ENCODE measurements around the gene RUFY3. TPM values are rescaled to one million over a fixed set of nuclear protein-coding genes. Genes with fewer than 3 reads are reported as not detected.

Gene RUFY3
- total and polyA plus RNA-seq, 2 of the 13 experiments (the other 11 are each of a cell fraction or from before 2014, with no cell fraction given) = 17.9 to 25.3 TPM

DNA sequence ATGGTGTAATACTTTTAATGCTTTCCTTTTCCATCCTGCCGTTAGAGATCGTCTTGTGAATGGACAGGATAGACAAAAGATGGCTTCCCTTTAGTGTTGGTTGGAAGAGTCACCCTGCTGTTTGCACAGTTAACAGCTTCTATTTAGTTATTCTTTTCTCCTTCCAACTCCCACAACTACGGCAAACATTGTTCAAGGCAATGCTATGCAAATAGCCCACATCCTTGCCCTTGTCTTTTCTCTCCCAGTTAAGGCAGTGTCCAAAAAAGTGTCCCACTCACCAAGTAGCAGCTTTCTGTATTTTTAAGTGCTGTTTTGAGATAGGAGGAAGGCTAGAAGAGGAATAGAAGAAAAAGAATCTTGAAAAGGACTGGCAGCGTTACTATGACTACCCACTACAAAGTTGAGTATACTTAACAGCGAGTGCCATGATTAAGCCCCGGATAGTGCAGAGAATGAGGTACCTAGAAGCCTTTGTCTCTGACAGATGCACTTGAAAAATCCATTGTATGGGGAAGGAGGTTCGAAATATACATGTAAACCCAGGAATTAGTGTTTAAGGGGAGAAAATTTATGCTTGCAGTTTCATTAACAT lies 12.1 kb upstream of the RUFY3 start (continued):
- TF ChIP-seq, protein P1, sequence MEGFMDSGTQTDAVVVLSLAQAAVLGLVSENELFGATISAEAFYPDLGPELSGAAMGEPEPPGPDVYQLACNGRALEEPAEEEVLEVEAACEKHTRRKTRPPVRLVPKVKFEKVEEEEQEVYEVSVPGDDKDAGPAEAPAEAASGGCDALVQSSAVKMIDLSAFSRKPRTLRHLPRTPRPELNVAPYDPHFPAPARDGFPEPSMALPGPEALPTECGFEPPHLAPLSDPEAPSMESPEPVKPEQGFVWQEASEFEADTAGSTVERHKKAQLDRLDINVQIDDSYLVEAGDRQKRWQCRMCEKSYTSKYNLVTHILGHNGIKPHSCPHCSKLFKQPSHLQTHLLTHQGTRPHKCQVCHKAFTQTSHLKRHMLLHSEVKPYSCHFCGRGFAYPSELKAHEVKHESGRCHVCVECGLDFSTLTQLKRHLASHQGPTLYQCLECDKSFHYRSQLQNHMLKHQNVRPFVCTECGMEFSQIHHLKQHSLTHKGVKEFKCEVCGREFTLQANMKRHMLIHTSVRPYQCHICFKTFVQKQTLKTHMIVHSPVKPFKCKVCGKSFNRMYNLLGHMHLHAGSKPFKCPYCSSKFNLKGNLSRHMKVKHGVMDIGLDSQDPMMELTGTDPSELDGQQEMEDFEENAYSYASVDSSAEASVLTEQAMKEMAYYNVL (CRISPR knock-in tag; IDR thresholded peaks at IDR 0.05; ENCODE audit: borderline replicate concordance) = peak; percentile 32; the same call in 1 of the 2 replicates
- TF ChIP-seq SOX13 (IDR thresholded peaks at IDR 0.05) = no peak
- TF ChIP-seq SOX13 (CRISPR knock-in tag; conservative IDR thresholded peaks at IDR 0.05 in 1 of 2, IDR thresholded peaks at IDR 0.05 in 1 of 2) = peak in 1 of 2 experiments; percentile 61; a peak in 2 of 4 replicates
- TF ChIP-seq ZNF841 (CRISPR knock-in tag; IDR thresholded peaks at IDR 0.05; ENCODE audit: borderline replicate concordance) = no peak
- peak; percentile 27; the same call in 1 of the 2 replicates for TF ChIP-seq SAP130 (CRISPR knock-in tag; IDR thresholded peaks at IDR 0.05; ENCODE audit: low read depth)

DNA sequence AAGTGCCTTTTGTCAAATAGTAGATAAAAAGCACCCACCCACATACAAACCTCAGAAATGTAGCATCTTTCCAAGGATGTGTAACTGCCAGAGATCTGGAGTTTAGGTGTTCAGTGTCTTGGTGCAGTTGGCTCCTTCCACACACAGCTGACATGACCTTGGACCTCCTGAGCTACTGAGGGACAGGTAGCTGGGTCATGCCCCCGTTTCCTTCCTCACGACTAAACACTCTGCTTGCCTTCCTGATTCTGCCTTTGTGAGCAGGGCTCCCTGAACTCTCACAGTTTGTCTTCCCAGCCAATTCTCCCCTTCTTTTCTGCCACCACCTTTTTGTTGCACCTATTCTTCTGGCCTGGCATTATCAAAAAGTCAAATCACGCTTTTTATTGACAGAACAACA lies 10.2 kb upstream of the RUFY3 start:
- no peaks in the 10 kb centered on the region for H3K9me3 ChIP-seq (ENCODE audit: low read length)
- H3K36me3 ChIP-seq (replicated peaks in 1 of 2; ENCODE audit: control insufficient read depth in 1 of 2, insufficient read depth in 2 of 2, low read length in 2 of 2) = no peaks in the 10 kb centered on the region
- no TSS peak for BruUV-seq (replicated peaks)
- H3K27me3 ChIP-seq (ENCODE audit: control insufficient read depth in 1 of 2, insufficient read depth in 2 of 2, low read length in 2 of 2) = no peaks in the 10 kb centered on the region
- DNase-seq (ENCODE audit: low spot score) (no peak), FAIRE-seq (no peak), ATAC-seq (no peak)
- H3K27ac ChIP-seq (ENCODE audit: extremely low read length, insufficient read depth, low read length) = peak overlapping the region; percentile 7
- intact Hi-C loops (cut with micrococcal nuclease; ENCODE audit: unreplicated experiment) = no loop called here
- H3K4me3 ChIP-seq (replicated peaks in 1 of 3; ENCODE audit: insufficient read depth in 1 of 3, low read depth in 2 of 3, low read length in 3 of 3) = no peak overlapping the region
- H2AFZ ChIP-seq (ENCODE audit: low read length) = no peak overlapping the region
- in situ Hi-C loops (cut with HindIII; ENCODE audit: extremely low pct_ligation_motif_present, low pct_unique_long_range_greater_than_20kb) = no loop called here
- CTCF ChIA-PET (ENCODE audit: low intra/inter-chr PET ratio, low total read pairs) = no interaction called here
- 61% methylated on average over 3 of the region's 3 CpGs for WGBS (ENCODE audit: low lambda C conversion rate)
- H3K4me1 ChIP-seq (ENCODE audit: insufficient read depth, low read length) = peaks cover 79% of the 10 kb centered on the region
- H3K79me2 ChIP-seq (ENCODE audit: insufficient read depth, low read length) = peaks cover 36% of the 10 kb centered on the region
- peak overlapping the region; percentile 15; the same call in 1 of the 2 replicates for H3K4me2 ChIP-seq (ENCODE audit: low read depth, low read length)
- H4K20me1 ChIP-seq (ENCODE audit: insufficient read depth, low read length) = no peaks in the 10 kb centered on the region
- POLR2A ChIA-PET = no interaction called here
- H3K9ac ChIP-seq (ENCODE audit: insufficient read depth, low read depth, low read length) = no peak overlapping the region
- TF ChIP-seq MED8 (CRISPR knock-in tag; IDR thresholded peaks at IDR 0.05; ENCODE audit: insufficient replicate concordance) (no peak), NPAS2 (CRISPR knock-in tag; IDR thresholded peaks at IDR 0.05; ENCODE audit: borderline replicate concordance) (no peak), TBL1XR1 (IDR thresholded peaks at IDR 0.05; ENCODE audit: borderline replicate concordance, low read length, partially characterized antibody) (no peak), CEBPG (CRISPR knock-in tag; IDR thresholded peaks at IDR 0.05) (no peak), HDAC1 (CRISPR knock-in tag; IDR thresholded peaks at IDR 0.05) (no peak)
- TF ChIP-seq, protein P2, sequence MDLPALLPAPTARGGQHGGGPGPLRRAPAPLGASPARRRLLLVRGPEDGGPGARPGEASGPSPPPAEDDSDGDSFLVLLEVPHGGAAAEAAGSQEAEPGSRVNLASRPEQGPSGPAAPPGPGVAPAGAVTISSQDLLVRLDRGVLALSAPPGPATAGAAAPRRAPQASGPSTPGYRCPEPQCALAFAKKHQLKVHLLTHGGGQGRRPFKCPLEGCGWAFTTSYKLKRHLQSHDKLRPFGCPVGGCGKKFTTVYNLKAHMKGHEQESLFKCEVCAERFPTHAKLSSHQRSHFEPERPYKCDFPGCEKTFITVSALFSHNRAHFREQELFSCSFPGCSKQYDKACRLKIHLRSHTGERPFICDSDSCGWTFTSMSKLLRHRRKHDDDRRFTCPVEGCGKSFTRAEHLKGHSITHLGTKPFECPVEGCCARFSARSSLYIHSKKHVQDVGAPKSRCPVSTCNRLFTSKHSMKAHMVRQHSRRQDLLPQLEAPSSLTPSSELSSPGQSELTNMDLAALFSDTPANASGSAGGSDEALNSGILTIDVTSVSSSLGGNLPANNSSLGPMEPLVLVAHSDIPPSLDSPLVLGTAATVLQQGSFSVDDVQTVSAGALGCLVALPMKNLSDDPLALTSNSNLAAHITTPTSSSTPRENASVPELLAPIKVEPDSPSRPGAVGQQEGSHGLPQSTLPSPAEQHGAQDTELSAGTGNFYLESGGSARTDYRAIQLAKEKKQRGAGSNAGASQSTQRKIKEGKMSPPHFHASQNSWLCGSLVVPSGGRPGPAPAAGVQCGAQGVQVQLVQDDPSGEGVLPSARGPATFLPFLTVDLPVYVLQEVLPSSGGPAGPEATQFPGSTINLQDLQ (CRISPR knock-in tag; IDR thresholded peaks at IDR 0.05) = no peak
- TF ChIP-seq, protein P3, sequence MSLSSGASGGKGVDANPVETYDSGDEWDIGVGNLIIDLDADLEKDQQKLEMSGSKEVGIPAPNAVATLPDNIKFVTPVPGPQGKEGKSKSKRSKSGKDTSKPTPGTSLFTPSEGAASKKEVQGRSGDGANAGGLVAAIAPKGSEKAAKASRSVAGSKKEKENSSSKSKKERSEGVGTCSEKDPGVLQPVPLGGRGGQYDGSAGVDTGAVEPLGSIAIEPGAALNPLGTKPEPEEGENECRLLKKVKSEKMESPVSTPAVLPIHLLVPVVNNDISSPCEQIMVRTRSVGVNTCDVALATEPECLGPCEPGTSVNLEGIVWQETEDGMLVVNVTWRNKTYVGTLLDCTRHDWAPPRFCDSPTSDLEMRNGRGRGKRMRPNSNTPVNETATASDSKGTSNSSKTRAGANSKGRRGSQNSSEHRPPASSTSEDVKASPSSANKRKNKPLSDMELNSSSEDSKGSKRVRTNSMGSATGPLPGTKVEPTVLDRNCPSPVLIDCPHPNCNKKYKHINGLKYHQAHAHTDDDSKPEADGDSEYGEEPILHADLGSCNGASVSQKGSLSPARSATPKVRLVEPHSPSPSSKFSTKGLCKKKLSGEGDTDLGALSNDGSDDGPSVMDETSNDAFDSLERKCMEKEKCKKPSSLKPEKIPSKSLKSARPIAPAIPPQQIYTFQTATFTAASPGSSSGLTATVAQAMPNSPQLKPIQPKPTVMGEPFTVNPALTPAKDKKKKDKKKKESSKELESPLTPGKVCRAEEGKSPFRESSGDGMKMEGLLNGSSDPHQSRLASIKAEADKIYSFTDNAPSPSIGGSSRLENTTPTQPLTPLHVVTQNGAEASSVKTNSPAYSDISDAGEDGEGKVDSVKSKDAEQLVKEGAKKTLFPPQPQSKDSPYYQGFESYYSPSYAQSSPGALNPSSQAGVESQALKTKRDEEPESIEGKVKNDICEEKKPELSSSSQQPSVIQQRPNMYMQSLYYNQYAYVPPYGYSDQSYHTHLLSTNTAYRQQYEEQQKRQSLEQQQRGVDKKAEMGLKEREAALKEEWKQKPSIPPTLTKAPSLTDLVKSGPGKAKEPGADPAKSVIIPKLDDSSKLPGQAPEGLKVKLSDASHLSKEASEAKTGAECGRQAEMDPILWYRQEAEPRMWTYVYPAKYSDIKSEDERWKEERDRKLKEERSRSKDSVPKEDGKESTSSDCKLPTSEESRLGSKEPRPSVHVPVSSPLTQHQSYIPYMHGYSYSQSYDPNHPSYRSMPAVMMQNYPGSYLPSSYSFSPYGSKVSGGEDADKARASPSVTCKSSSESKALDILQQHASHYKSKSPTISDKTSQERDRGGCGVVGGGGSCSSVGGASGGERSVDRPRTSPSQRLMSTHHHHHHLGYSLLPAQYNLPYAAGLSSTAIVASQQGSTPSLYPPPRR (CRISPR knock-in tag; IDR thresholded peaks at IDR 0.05; ENCODE audit: borderline replicate concordance) = no peak
